Stimulated activated naive CD8-positive, alpha-beta T cell treated with anti-CD3 and anti-CD28 coated beads, Interleukin-15, amount 100 ng/mL, for 72 hours (primary cell): ENCODE measurements around the gene ANKRD16.
"Not testable (repeated sequence)": the region's sequence is repeated elsewhere in the genome, so short reads cannot be mapped to it uniquely, and the experiment has no call there.

Source experiments
- ATAC-seq: fragments of 150-1000 bp; cut with Tn5 transposase; 2 replicates; pipeline ENCODE4 v1.10.0; 2021; ENCODE audit warnings: mild to moderate bottlenecking, moderate library complexity
- DNase-seq, 2 donors: peaks; one replicate each; pipeline ENCODE4 v3.0.0; 2021 to 2022
- H3K27ac Mint-ChIP-seq, 2 donors: one replicate each; pipeline ENCODE4 v1.8.0; 2022; ENCODE audit warnings: mild to moderate bottlenecking in 2 of 2, mixed read lengths in 2 of 2, moderate library complexity in 2 of 2
- H3K27me3 Mint-ChIP-seq: one replicate; pipeline ENCODE4 v1.8.0; 2022; ENCODE audit warnings: mixed read lengths
- H3K4me1 Mint-ChIP-seq: one replicate; pipeline ENCODE4 v1.8.0; 2022; ENCODE audit warnings: mild to moderate bottlenecking, mixed read lengths
- H3K4me3 Mint-ChIP-seq, 2 donors: one replicate each; pipeline ENCODE4 v1.8.0; 2022; ENCODE audit warnings: mild to moderate bottlenecking in 2 of 2, mixed read lengths in 2 of 2, moderate library complexity in 1 of 2
- H3K9me3 Mint-ChIP-seq, 2 donors: one replicate each; pipeline ENCODE4 v1.8.0; 2022; ENCODE audit warnings: mixed read lengths in 2 of 2

ANKRD16 gene

GRCh38 chr10:5869156-5869555 is 20.5 kb downstream of the ANKRD16 start:
- peaks cover 7% of the 10 kb centered on the region for H3K4me1 Mint-ChIP-seq
- H3K9me3 Mint-ChIP-seq = peaks cover 6 to 14% of the 10 kb centered on the region in 2 donors
- DNase-seq (no peak), ATAC-seq (no peak)
- H3K4me3 Mint-ChIP-seq = no peak overlapping the region
- H3K27me3 Mint-ChIP-seq = no peaks in the 10 kb centered on the region
- no peak overlapping the region for H3K27ac Mint-ChIP-seq

GRCh38 chr10:5868383-5868782 is 21.3 kb downstream of the ANKRD16 start:
- peaks cover 6 to 14% of the 10 kb centered on the region in 2 donors for H3K9me3 Mint-ChIP-seq
- not testable (repeated sequence) for H3K4me1 Mint-ChIP-seq, ATAC-seq, H3K4me3 Mint-ChIP-seq, DNase-seq, H3K27me3 Mint-ChIP-seq, H3K27ac Mint-ChIP-seq

GRCh38 chr10:5867091-5867615 is 22.5 kb downstream of the ANKRD16 start:
- H3K9me3 Mint-ChIP-seq = peaks cover 6 to 14% of the 10 kb centered on the region in 2 donors
- DNase-seq, H3K27me3 Mint-ChIP-seq, H3K4me1 Mint-ChIP-seq, H3K4me3 Mint-ChIP-seq, H3K27ac Mint-ChIP-seq, ATAC-seq: not testable (repeated sequence)

- not testable (repeated sequence) for DNase-seq, ATAC-seq, H3K27me3 Mint-ChIP-seq, H3K4me1 Mint-ChIP-seq, H3K27ac Mint-ChIP-seq
- Mint-ChIP-seq H3K4me3 (peak overlapping the region in 1 of 2 donors; percentile 0), H3K9me3 (peaks cover 6 to 14% of the 10 kb centered on the region in 2 donors)
These were observed 23.1 kb downstream of the ANKRD16 start for GRCh38 chr10:5866451-5867081.

GRCh38 chr10:5862981-5863685 is 26.6 kb downstream of the ANKRD16 start:
- not testable (repeated sequence) for H3K4me1 Mint-ChIP-seq, H3K4me3 Mint-ChIP-seq, H3K27me3 Mint-ChIP-seq, H3K27ac Mint-ChIP-seq, DNase-seq, ATAC-seq, H3K9me3 Mint-ChIP-seq

GRCh38 chr10:5862360-5862961 is 27.2 kb downstream of the ANKRD16 start:
- Mint-ChIP-seq H3K4me1 (peaks cover 8% of the 10 kb centered on the region), H3K27ac (peak overlapping the region in 1 of 2 donors; percentile 35), H3K9me3 (no peaks in the 10 kb centered on the region), H3K27me3 (no peaks in the 10 kb centered on the region), H3K4me3 (no peak overlapping the region)
- ATAC-seq (peak; percentile 74), DNase-seq (peak in 1 of 2 donors; percentile 17)

GRCh38 chr10:5860066-5860465 is 29.6 kb downstream of the ANKRD16 start:
- H3K27ac Mint-ChIP-seq = no peak overlapping the region
- H3K4me1 Mint-ChIP-seq = peaks cover 8% of the 10 kb centered on the region
- H3K27me3 Mint-ChIP-seq = no peaks in the 10 kb centered on the region
- no peaks in the 10 kb centered on the region for H3K9me3 Mint-ChIP-seq
- ATAC-seq (no peak), DNase-seq (no peak)
- H3K4me3 Mint-ChIP-seq = no peak overlapping the region

- H3K27me3 Mint-ChIP-seq = no peaks in the 10 kb centered on the region
- H3K27ac Mint-ChIP-seq = no peak overlapping the region
- no peak overlapping the region for H3K4me3 Mint-ChIP-seq
- ATAC-seq = no peak
- peaks cover 8% of the 10 kb centered on the region for H3K4me1 Mint-ChIP-seq
- no peaks in the 10 kb centered on the region for H3K9me3 Mint-ChIP-seq
- DNase-seq = no peak
These were observed 30.9 kb downstream of the ANKRD16 start for GRCh38 chr10:5858811-5859210.

- ATAC-seq (no peak), DNase-seq (no peak)
- Mint-ChIP-seq H3K4me3 (no peak overlapping the region), H3K27me3 (no peaks in the 10 kb centered on the region), H3K9me3 (no peaks in the 10 kb centered on the region), H3K4me1 (peaks cover 6% of the 10 kb centered on the region), H3K27ac (no peak overlapping the region)
These were observed 33.0 kb downstream of the ANKRD16 start for GRCh38 chr10:5856701-5857004.

- DNase-seq (no peak), ATAC-seq (no peak)
- H3K27me3 Mint-ChIP-seq = no peaks in the 10 kb centered on the region
- H3K27ac Mint-ChIP-seq = no peak overlapping the region
- peaks cover 6% of the 10 kb centered on the region for H3K4me1 Mint-ChIP-seq
- H3K9me3 Mint-ChIP-seq = no peaks in the 10 kb centered on the region
- H3K4me3 Mint-ChIP-seq = no peak overlapping the region
These were observed 33.6 kb downstream of the ANKRD16 start for GRCh38 chr10:5855979-5856700.

- Mint-ChIP-seq H3K27ac (no peak overlapping the region), H3K9me3 (no peaks in the 10 kb centered on the region), H3K4me1 (peaks cover 6% of the 10 kb centered on the region), H3K4me3 (no peak overlapping the region), H3K27me3 (no peaks in the 10 kb centered on the region)
- no peak for ATAC-seq
- no peak for DNase-seq
These were observed 35.6 kb downstream of the ANKRD16 start for GRCh38 chr10:5854131-5854475.

- not testable (repeated sequence) for DNase-seq, H3K27me3 Mint-ChIP-seq, ATAC-seq, H3K4me3 Mint-ChIP-seq, H3K9me3 Mint-ChIP-seq
- Mint-ChIP-seq H3K4me1 (peaks cover 36% of the 10 kb centered on the region), H3K27ac (peak overlapping the region; percentile 59 to 98)
These were observed 43.0 kb downstream of the ANKRD16 start for GRCh38 chr10:5846667-5847066.

GRCh38 chr10:5844345-5845055 is 45.2 kb downstream of the ANKRD16 start:
- Mint-ChIP-seq H3K9me3 (peaks cover 0 to 6% of the 10 kb centered on the region in 2 donors), H3K4me1 (peaks cover 42% of the 10 kb centered on the region), H3K27me3 (peaks cover 10% of the 10 kb centered on the region), H3K4me3 (peak overlapping the region; percentile 46 to 68), H3K27ac (peak overlapping the region; percentile 65 to 89)
- ATAC-seq = no peak
- DNase-seq = no peak

GRCh38 chr10:5843686-5844344 is 45.9 kb downstream of the ANKRD16 start:
- Mint-ChIP-seq H3K27me3 (peaks cover 10% of the 10 kb centered on the region), H3K27ac (peak overlapping the region; percentile 65 to 89), H3K4me3 (peak overlapping the region; percentile 46 to 68), H3K4me1 (peaks cover 42% of the 10 kb centered on the region), H3K9me3 (peaks cover 0 to 6% of the 10 kb centered on the region in 2 donors)
- ATAC-seq (peak; percentile 62), DNase-seq (no peak)

GRCh38 chr10:5841965-5842364 is 47.7 kb downstream of the ANKRD16 start:
- Mint-ChIP-seq H3K4me1 (peaks cover 42% of the 10 kb centered on the region), H3K4me3 (no peak overlapping the region)

More at GRCh38 chr10:5841965-5842364, 47.7 kb downstream of the ANKRD16 start:
- H3K27ac Mint-ChIP-seq = peak overlapping the region in 1 of 2 donors; percentile 63
- H3K27me3 Mint-ChIP-seq = peaks cover 10% of the 10 kb centered on the region
- DNase-seq (no peak), ATAC-seq (no peak)
- peaks cover 0 to 6% of the 10 kb centered on the region in 2 donors for H3K9me3 Mint-ChIP-seq
